GM12873 (cell line): ENCODE results near the gene BSPRY.

ENCODE experiments used
- TF ChIP-seq, protein P1 (sequence below): IDR thresholded peaks from 2 replicates; pipeline ENCODE4 v1.5.1; 2012; ENCODE audit warnings: low read depth, mild to moderate bottlenecking, moderate library complexity, low read length, control low read depth; ENCODE audit not compliant: insufficient read depth; ENCODE audit errors: missing control alignments

Gene BSPRY

DNA sequence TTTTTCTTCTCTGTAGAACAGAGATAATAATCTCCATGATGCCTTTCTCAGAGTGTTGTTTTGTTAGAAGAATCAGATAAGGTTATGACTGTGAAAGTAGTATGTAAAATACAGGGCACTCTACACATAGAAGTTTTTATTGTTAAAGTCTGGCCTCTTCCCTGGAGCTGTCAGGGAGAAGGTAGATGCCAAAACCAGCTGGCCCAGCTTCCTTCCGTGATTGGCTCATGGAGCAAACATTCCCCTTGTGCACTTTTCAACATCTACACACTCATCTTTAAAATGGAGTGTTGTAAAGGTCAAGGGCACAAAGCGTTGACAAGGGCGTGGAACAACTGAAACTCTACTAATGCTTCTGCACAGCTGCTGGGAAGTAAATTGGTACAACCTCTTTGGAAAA lies 38.8 kb upstream of the BSPRY start:
- TF ChIP-seq, protein P1, sequence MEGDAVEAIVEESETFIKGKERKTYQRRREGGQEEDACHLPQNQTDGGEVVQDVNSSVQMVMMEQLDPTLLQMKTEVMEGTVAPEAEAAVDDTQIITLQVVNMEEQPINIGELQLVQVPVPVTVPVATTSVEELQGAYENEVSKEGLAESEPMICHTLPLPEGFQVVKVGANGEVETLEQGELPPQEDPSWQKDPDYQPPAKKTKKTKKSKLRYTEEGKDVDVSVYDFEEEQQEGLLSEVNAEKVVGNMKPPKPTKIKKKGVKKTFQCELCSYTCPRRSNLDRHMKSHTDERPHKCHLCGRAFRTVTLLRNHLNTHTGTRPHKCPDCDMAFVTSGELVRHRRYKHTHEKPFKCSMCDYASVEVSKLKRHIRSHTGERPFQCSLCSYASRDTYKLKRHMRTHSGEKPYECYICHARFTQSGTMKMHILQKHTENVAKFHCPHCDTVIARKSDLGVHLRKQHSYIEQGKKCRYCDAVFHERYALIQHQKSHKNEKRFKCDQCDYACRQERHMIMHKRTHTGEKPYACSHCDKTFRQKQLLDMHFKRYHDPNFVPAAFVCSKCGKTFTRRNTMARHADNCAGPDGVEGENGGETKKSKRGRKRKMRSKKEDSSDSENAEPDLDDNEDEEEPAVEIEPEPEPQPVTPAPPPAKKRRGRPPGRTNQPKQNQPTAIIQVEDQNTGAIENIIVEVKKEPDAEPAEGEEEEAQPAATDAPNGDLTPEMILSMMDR: no peak

- TF ChIP-seq, protein P1: no peak
Observed at GRCh38 chr9:113311961-113312360, 37.4 kb upstream of the BSPRY start.

DNA sequence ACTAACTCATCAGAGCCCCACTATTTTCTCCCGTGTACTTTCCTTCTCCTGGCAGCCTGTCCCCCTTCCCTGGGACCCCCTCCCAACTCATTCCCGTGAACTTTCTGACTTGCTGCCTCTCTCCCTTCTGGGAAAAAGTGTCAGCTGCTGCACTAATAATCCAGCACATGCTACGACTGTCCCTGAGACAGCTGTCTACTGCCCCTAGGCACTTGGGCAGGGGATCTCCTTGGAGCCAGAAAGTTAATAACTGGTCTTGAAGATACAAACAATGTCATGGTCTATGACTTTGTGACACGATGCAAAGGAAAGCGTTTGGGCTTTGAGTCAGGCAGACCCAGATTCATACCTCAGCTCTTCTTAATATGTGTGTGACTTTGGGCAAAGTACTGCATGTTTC lies 36.1 kb upstream of the BSPRY start:
- TF ChIP-seq, protein P1: no peak

GRCh38 chr9:113315231-113315630 lies 34.1 kb upstream of the BSPRY start:
- TF ChIP-seq, protein P1: no peak

- TF ChIP-seq, protein P1: no peak
Observed at GRCh38 chr9:113316030-113316429, 33.3 kb upstream of the BSPRY start.

DNA sequence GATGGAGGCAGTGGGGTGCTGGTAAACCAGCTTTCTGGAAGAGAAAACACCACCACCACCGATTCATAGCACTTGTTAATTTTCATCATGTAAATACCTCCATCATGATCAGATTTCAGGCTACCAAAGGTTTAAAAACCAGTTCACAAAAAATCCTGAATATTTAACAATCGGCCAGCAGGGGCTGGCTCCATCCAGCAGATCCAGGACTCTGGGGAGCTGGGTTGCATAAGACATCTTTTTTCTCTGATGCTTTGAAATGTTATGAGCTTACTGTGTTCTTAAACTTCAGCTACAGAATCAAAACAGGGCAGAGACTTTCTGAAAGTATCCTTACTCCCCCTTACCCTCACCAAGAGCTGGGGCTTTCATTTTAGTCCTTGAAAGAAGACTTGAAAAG lies 31.6 kb upstream of the BSPRY start:
- TF ChIP-seq, protein P1: no peak

- TF ChIP-seq, protein P1: no peak
Observed at GRCh38 chr9:113319054-113319453, 30.3 kb upstream of the BSPRY start.

DNA sequence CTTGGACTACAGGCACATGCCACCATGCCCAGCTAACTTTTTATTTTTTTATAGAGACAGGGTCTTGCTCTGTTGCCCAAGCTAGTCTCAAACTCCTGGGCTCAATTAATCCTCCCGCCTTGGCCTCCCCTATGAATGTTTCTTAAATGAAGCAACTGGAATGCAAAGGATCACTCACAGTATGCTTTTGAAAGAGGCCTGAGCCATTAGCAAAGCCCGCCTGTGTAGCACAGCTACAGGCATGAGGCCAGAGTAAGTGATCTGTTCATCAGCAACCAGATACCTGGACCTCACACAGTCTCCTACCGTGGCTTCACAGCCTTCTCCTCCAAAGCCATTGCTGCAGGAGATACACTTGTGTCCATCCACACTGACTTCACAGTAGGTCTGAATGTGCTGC lies 29.3 kb upstream of the BSPRY start:
- TF ChIP-seq, protein P1: no peak
